ENCODE results near the gene EPHA2.

The EPHA2 gene

GRCh38 chr1:16156848-16157495 is 1.1 kb upstream of the EPHA2 start:
- Histone ChIP-seq H3K36me3 (ENCODE audit: insufficient read depth) (no peaks in the 10 kb centered on the region), H3K4me3 (IDR thresholded peaks at IDR 0.05; ENCODE audit: insufficient read depth, low read depth, low read length) (no peak overlapping the region), H3K27ac (no peak overlapping the region), H3K27me3 (ENCODE audit: insufficient read depth, low read depth) (no peaks in the 10 kb centered on the region), H4K20me1 (ENCODE audit: insufficient read depth) (no peaks in the 10 kb centered on the region), H3K9ac (no peak overlapping the region), H3K4me2 (no peak overlapping the region), H2AFZ (ENCODE audit: low read depth) (no peak overlapping the region), H3K79me2 (ENCODE audit: insufficient read depth, low read depth) (no peaks in the 10 kb centered on the region), H3K4me1 (ENCODE audit: low read depth, poor library complexity, severe bottlenecking) (peaks cover under 1% of the 10 kb centered on the region)
- TF ChIP-seq CTCF (conservative IDR thresholded peaks at IDR 0.05; ENCODE audit: low read depth, low read length): no peak

- no peaks in the 10 kb centered on the region for H4K20me1 ChIP-seq (ENCODE audit: insufficient read depth)
- H3K79me2 ChIP-seq (ENCODE audit: insufficient read depth, low read depth): no peaks in the 10 kb centered on the region
- peaks cover 21% of the 10 kb centered on the region for H3K4me1 ChIP-seq (ENCODE audit: low read depth, poor library complexity, severe bottlenecking)
- H3K27me3 ChIP-seq (ENCODE audit: insufficient read depth, low read depth): no peaks in the 10 kb centered on the region
- H2AFZ ChIP-seq (ENCODE audit: low read depth): no peak overlapping the region
- H3K27ac ChIP-seq: no peak overlapping the region
- no peaks in the 10 kb centered on the region for H3K36me3 ChIP-seq (ENCODE audit: insufficient read depth)
- no peak for TF ChIP-seq CTCF (conservative IDR thresholded peaks at IDR 0.05; ENCODE audit: low read depth, low read length)
- H3K9ac ChIP-seq: no peak overlapping the region
- H3K4me3 ChIP-seq (IDR thresholded peaks at IDR 0.05; ENCODE audit: insufficient read depth, low read depth, low read length): no peak overlapping the region
- H3K4me2 ChIP-seq: no peak overlapping the region
Measured at GRCh38 chr1:16153999-16154673, 1.7 kb downstream of the EPHA2 start.

- no peaks in the 10 kb centered on the region for H4K20me1 ChIP-seq (ENCODE audit: insufficient read depth)
- H3K36me3 ChIP-seq (ENCODE audit: insufficient read depth): no peaks in the 10 kb centered on the region
- H3K27ac ChIP-seq: no peak overlapping the region
- H3K27me3 ChIP-seq (ENCODE audit: insufficient read depth, low read depth): no peaks in the 10 kb centered on the region
- H3K4me2 ChIP-seq: no peak overlapping the region
- H3K4me3 ChIP-seq (IDR thresholded peaks at IDR 0.05; ENCODE audit: insufficient read depth, low read depth, low read length): no peak overlapping the region
- no peak overlapping the region for H3K9ac ChIP-seq
- H3K79me2 ChIP-seq (ENCODE audit: insufficient read depth, low read depth): no peaks in the 10 kb centered on the region
- peaks cover 21% of the 10 kb centered on the region for H3K4me1 ChIP-seq (ENCODE audit: low read depth, poor library complexity, severe bottlenecking)
- no peak for TF ChIP-seq CTCF (conservative IDR thresholded peaks at IDR 0.05; ENCODE audit: low read depth, low read length)
- H2AFZ ChIP-seq (ENCODE audit: low read depth): no peak overlapping the region
Measured at GRCh38 chr1:16153096-16153998, 2.5 kb downstream of the EPHA2 start.

- no peaks in the 10 kb centered on the region for H3K36me3 ChIP-seq (ENCODE audit: insufficient read depth)
- H3K79me2 ChIP-seq (ENCODE audit: insufficient read depth, low read depth): no peaks in the 10 kb centered on the region
- H3K27me3 ChIP-seq (ENCODE audit: insufficient read depth, low read depth): no peaks in the 10 kb centered on the region
- H3K4me1 ChIP-seq (ENCODE audit: low read depth, poor library complexity, severe bottlenecking): peaks cover 22% of the 10 kb centered on the region
- TF ChIP-seq CTCF (conservative IDR thresholded peaks at IDR 0.05; ENCODE audit: low read depth, low read length): no peak
- H4K20me1 ChIP-seq (ENCODE audit: insufficient read depth): no peaks in the 10 kb centered on the region
- no peak overlapping the region for H3K4me2 ChIP-seq
- H3K4me3 ChIP-seq (IDR thresholded peaks at IDR 0.05; ENCODE audit: insufficient read depth, low read depth, low read length): no peak overlapping the region
- H2AFZ ChIP-seq (ENCODE audit: low read depth): no peak overlapping the region
- H3K27ac ChIP-seq: no peak overlapping the region
- H3K9ac ChIP-seq: no peak overlapping the region
Measured at GRCh38 chr1:16152481-16153087, 3.3 kb downstream of the EPHA2 start.
